KMS-11 (cell line): ENCODE data around the gene EFR3B.

Experiments
- H2AFZ ChIP-seq: fragments of 200-600 bp; sonication (generic); 2 replicates; pipeline ENCODE4 v1.6.1; 2016; ENCODE audit warnings: antibody characterized with exemption, mixed run types, low read depth
- H3K27ac ChIP-seq: fragments of 200-600 bp; sonication (generic); 2 replicates; pipeline ENCODE4 v1.6.1; 2016; ENCODE audit warnings: mild to moderate bottlenecking, mixed run types
- H3K27me3 ChIP-seq: fragments of 200-600 bp; sonication (generic); 2 replicates; pipeline ENCODE4 v1.6.1; 2017; ENCODE audit warnings: mild to moderate bottlenecking, low read depth, mixed run types, moderate library complexity; ENCODE audit not compliant: insufficient read depth
- H3K36me3 ChIP-seq: fragments of 200-600 bp; sonication (generic); 2 replicates; pipeline ENCODE4 v1.6.1; 2017; ENCODE audit warnings: mild to moderate bottlenecking, mixed run types; ENCODE audit not compliant: insufficient read depth
- H3K4me1 ChIP-seq: fragments of 200-600 bp; sonication (generic); 2 replicates; pipeline ENCODE4 v1.6.1; 2016; ENCODE audit warnings: mild to moderate bottlenecking, low read depth, mixed run types; ENCODE audit not compliant: poor library complexity, severe bottlenecking
- H3K4me2 ChIP-seq: fragments of 200-600 bp; sonication (generic); 2 replicates; pipeline ENCODE4 v1.7.0; 2016; ENCODE audit warnings: mild to moderate bottlenecking, mixed run types
- H3K4me3 ChIP-seq: fragments of 200-600 bp; sonication (generic); IDR thresholded peaks from 2 replicates; pipeline ENCODE4 v1.6.1; 2017; ENCODE audit warnings: low read depth, low read length, mixed read lengths; ENCODE audit not compliant: insufficient read depth
- H3K79me2 ChIP-seq: fragments of 200-600 bp; sonication (generic); 2 replicates; pipeline ENCODE4 v1.6.1; 2016; ENCODE audit warnings: low read depth, mixed run types; ENCODE audit not compliant: insufficient read depth
- H3K9ac ChIP-seq: fragments of 200-600 bp; sonication (generic); 2 replicates; pipeline ENCODE4 v1.6.1; 2016; ENCODE audit warnings: mild to moderate bottlenecking, mixed run types
- H4K20me1 ChIP-seq: fragments of 200-600 bp; sonication (generic); 2 replicates; pipeline ENCODE4 v1.6.1; 2016; ENCODE audit warnings: mild to moderate bottlenecking, mixed run types; ENCODE audit not compliant: insufficient read depth
- TF ChIP-seq, protein P1 (sequence below): fragments of 200-600 bp; sonication (generic); conservative IDR thresholded peaks from 2 replicates; pipeline ENCODE4 v1.6.1; 2017; ENCODE audit warnings: low read depth, mild to moderate bottlenecking, antibody characterized with exemption, low read length, moderate library complexity, mixed read lengths

The EFR3B gene

DNA sequence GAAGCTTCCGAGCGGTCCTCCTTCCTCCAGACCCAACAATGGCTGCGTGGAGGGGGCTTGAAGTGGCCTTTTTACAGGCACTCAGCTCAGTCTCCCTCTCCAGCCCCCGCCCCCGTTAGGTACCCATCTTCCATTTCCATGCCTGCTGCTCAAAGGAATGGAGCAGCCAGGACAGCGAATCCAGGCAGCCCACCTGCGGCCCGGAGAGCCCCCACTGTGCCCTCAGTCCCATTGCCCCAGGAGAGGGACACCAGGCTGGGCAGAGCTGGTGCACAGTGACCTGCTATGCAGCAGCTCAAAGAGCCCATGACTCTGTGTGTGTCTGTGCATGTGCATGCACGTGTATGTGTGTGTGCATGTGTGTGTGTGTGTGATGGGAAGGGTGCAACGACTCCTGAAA, 137.1 kb downstream of the EFR3B start:
- H3K36me3 ChIP-seq: no peaks in the 10 kb centered on the region
- no peak overlapping the region for H3K4me3 ChIP-seq
- TF ChIP-seq, protein P1, sequence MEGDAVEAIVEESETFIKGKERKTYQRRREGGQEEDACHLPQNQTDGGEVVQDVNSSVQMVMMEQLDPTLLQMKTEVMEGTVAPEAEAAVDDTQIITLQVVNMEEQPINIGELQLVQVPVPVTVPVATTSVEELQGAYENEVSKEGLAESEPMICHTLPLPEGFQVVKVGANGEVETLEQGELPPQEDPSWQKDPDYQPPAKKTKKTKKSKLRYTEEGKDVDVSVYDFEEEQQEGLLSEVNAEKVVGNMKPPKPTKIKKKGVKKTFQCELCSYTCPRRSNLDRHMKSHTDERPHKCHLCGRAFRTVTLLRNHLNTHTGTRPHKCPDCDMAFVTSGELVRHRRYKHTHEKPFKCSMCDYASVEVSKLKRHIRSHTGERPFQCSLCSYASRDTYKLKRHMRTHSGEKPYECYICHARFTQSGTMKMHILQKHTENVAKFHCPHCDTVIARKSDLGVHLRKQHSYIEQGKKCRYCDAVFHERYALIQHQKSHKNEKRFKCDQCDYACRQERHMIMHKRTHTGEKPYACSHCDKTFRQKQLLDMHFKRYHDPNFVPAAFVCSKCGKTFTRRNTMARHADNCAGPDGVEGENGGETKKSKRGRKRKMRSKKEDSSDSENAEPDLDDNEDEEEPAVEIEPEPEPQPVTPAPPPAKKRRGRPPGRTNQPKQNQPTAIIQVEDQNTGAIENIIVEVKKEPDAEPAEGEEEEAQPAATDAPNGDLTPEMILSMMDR: no peak
- H3K4me2 ChIP-seq: no peak overlapping the region
- no peaks in the 10 kb centered on the region for H3K27me3 ChIP-seq
- H3K79me2 ChIP-seq: no peaks in the 10 kb centered on the region
- no peak overlapping the region for H3K27ac ChIP-seq
- H3K4me1 ChIP-seq: no peaks in the 10 kb centered on the region
- H4K20me1 ChIP-seq: no peaks in the 10 kb centered on the region
- no peak overlapping the region for H2AFZ ChIP-seq
- H3K9ac ChIP-seq: no peak overlapping the region

DNA sequence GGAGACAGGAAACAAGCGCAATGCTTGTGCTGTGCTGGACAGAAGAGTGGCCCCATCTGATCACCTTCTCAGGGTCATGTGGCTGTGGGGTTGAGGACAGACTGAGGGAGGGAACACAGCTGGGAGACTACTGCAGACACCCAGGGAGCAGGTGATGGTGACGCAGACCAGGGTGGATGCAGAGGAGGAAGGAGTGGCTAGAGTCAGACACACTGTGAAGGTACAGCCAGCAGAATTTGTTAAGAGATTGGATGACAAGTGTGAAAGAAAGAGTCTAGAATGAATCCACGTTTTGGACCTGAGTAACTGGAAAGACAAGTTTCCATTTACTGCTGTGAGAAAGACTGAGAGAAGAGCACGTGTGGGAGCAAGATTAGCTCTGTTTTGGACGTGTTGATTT, 142.4 kb downstream of the EFR3B start:
- H3K27me3 ChIP-seq: no peaks in the 10 kb centered on the region
- TF ChIP-seq, protein P1: no peak
- no peaks in the 10 kb centered on the region for H4K20me1 ChIP-seq
- H3K79me2 ChIP-seq: no peaks in the 10 kb centered on the region
- no peaks in the 10 kb centered on the region for H3K4me1 ChIP-seq
- H2AFZ ChIP-seq: no peak overlapping the region
- no peak overlapping the region for H3K4me3 ChIP-seq
- no peak overlapping the region for H3K4me2 ChIP-seq
- no peaks in the 10 kb centered on the region for H3K36me3 ChIP-seq
- no peak overlapping the region for H3K27ac ChIP-seq
- H3K9ac ChIP-seq: no peak overlapping the region

DNA sequence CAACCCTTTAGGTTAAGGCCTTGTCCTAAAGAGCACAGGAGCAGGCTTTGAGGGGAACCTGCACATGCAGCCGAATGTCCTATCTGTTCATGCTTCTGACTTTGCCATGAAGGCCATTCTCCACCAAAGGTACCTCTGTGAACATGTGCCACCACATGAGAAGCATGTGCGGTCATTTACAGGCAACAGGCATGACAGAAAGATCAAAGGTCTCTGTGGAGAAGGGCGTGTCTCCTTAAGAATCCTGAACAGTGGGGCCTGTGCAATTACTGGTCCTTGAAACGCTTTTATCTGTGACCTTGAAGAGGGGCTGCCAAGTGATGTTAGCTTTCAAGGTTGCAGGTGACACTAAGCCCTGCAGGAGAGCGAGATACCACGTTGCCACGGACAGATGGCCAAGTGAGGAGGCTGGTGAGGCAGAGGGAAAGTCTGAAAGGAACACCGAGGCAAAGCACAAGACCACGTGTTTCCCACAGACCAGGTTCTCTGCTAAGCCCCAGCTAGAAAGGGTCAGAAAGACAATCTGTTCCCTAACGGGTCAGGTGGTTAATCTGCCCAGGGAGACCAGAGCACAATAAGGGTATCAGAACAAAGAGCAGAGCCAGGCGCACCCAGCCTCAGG, 146.0 kb downstream of the EFR3B start:
- no peaks in the 10 kb centered on the region for H3K36me3 ChIP-seq
- H3K4me2 ChIP-seq: no peak overlapping the region
- H3K4me1 ChIP-seq: no peaks in the 10 kb centered on the region
- no peak overlapping the region for H2AFZ ChIP-seq
- no peaks in the 10 kb centered on the region for H3K27me3 ChIP-seq
- no peaks in the 10 kb centered on the region for H4K20me1 ChIP-seq
- no peak overlapping the region for H3K4me3 ChIP-seq
- TF ChIP-seq, protein P1: no peak
- H3K27ac ChIP-seq: no peak overlapping the region
- H3K9ac ChIP-seq: no peak overlapping the region
- H3K79me2 ChIP-seq: no peaks in the 10 kb centered on the region

DNA sequence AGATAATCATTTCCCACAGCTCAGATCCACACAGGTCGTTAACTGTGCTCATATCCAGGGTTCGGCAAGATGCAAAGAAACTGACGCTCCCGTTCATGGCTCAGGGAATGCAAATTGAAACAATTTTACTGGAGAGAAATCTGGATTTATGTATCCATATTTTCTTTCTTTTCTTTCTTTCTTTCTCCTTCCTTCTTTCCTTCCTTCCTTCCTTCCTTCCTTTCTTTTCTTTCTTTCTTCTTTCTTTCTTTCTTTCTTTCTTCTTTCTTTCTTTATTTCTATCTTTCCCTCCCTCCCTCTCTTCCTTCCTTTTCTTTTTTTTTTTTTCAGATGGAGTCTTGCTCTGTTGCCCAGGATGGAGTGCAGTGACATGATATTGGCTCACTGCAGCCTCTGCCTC, 146.5 kb downstream of the EFR3B start:
- Histone ChIP-seq H3K79me2 (no peaks in the 10 kb centered on the region), H3K4me1 (no peaks in the 10 kb centered on the region), H4K20me1 (no peaks in the 10 kb centered on the region), H3K27me3 (no peaks in the 10 kb centered on the region), H3K9ac (no peak overlapping the region), H3K4me2 (no peak overlapping the region), H2AFZ (no peak overlapping the region), H3K36me3 (no peaks in the 10 kb centered on the region), H3K4me3 (no peak overlapping the region), H3K27ac (no peak overlapping the region)
- TF ChIP-seq, protein P1: no peak
